Glutamatergic neuron (in vitro differentiated cells): ENCODE measurements around the gene POU2F1. TPM values are rescaled to one million over a fixed set of nuclear protein-coding genes. Genes with fewer than 3 reads are reported as not detected.

Experiments
- DNase-seq: peaks from one replicate; pipeline ENCODE4 v3.0.0; 2022
- H3K27ac Mint-ChIP-seq: one replicate; pipeline ENCODE4 v1.8.0; 2020; ENCODE audit warnings: mild to moderate bottlenecking, mixed read lengths, inconsistent platforms; ENCODE audit not compliant: unreplicated experiment
- H3K27me3 Mint-ChIP-seq: one replicate; pipeline ENCODE4 v1.8.0; 2020; ENCODE audit warnings: mild to moderate bottlenecking, moderate library complexity, mixed read lengths, inconsistent platforms; ENCODE audit not compliant: unreplicated experiment
- H3K36me3 Mint-ChIP-seq: one replicate; pipeline ENCODE4 v1.8.0; 2020; ENCODE audit warnings: mild to moderate bottlenecking, mixed read lengths, inconsistent platforms; ENCODE audit not compliant: unreplicated experiment
- H3K4me1 Mint-ChIP-seq: one replicate; pipeline ENCODE4 v1.8.0; 2020; ENCODE audit warnings: mild to moderate bottlenecking, low read depth, mixed read lengths, inconsistent platforms; ENCODE audit not compliant: unreplicated experiment
- H3K4me3 Mint-ChIP-seq: one replicate; pipeline ENCODE4 v1.8.0; 2020; ENCODE audit warnings: mild to moderate bottlenecking, mixed read lengths, inconsistent platforms; ENCODE audit not compliant: unreplicated experiment
- H3K9me3 Mint-ChIP-seq: one replicate; pipeline ENCODE4 v1.8.0; 2020; ENCODE audit warnings: mild to moderate bottlenecking, moderate library complexity, mixed read lengths, inconsistent platforms; ENCODE audit not compliant: unreplicated experiment
- total RNA-seq: library from RNA; stranded (reverse); fragmentation: NEBNext Ultra II Directional; extraction: Animal tissue kit (Norgen Biotek cat#: 25700); gene quantifications from one replicate; pipeline ENCODE4 v1.2.1, GENCODE V29; 2021; ENCODE audit not compliant: unreplicated experiment
- TF ChIP-seq, protein P1 (sequence below): fragments of 200-600 bp; sonication (generic); IDR thresholded peaks from one replicate; pipeline ENCODE4 v1.5.0; 2021; ENCODE audit not compliant: partially characterized antibody, unreplicated experiment

Gene POU2F1
- total RNA-seq, 1 donor from 2014 or later, result 37.7 TPM

GRCh38 chr1:167248707-167249642 lies 28.3 kb downstream of the POU2F1 start:
- Mint-ChIP-seq H3K9me3 (no peaks in the 10 kb centered on the region), H3K27ac (no peak overlapping the region), H3K27me3 (no peaks in the 10 kb centered on the region), H3K4me3 (no peak overlapping the region), H3K4me1 (no peaks in the 10 kb centered on the region), H3K36me3 (no peaks in the 10 kb centered on the region)
- no peak for DNase-seq
- TF ChIP-seq, protein P1, sequence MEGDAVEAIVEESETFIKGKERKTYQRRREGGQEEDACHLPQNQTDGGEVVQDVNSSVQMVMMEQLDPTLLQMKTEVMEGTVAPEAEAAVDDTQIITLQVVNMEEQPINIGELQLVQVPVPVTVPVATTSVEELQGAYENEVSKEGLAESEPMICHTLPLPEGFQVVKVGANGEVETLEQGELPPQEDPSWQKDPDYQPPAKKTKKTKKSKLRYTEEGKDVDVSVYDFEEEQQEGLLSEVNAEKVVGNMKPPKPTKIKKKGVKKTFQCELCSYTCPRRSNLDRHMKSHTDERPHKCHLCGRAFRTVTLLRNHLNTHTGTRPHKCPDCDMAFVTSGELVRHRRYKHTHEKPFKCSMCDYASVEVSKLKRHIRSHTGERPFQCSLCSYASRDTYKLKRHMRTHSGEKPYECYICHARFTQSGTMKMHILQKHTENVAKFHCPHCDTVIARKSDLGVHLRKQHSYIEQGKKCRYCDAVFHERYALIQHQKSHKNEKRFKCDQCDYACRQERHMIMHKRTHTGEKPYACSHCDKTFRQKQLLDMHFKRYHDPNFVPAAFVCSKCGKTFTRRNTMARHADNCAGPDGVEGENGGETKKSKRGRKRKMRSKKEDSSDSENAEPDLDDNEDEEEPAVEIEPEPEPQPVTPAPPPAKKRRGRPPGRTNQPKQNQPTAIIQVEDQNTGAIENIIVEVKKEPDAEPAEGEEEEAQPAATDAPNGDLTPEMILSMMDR, result no peak

GRCh38 chr1:167249702-167250101 lies 29.0 kb downstream of the POU2F1 start:
- no peak overlapping the region for H3K4me3 Mint-ChIP-seq
- no peaks in the 10 kb centered on the region for H3K9me3 Mint-ChIP-seq
- no peak overlapping the region for H3K27ac Mint-ChIP-seq
- no peaks in the 10 kb centered on the region for H3K36me3 Mint-ChIP-seq
- H3K27me3 Mint-ChIP-seq, result no peaks in the 10 kb centered on the region
- no peak for DNase-seq
- TF ChIP-seq, protein P1, result no peak
- H3K4me1 Mint-ChIP-seq, result no peaks in the 10 kb centered on the region

- no peak for DNase-seq
- Mint-ChIP-seq H3K27me3 (no peaks in the 10 kb centered on the region), H3K4me3 (no peak overlapping the region), H3K4me1 (no peaks in the 10 kb centered on the region), H3K27ac (no peak overlapping the region), H3K36me3 (no peaks in the 10 kb centered on the region), H3K9me3 (no peaks in the 10 kb centered on the region)
- TF ChIP-seq, protein P1, result no peak
Measured at GRCh38 chr1:167250482-167250881, 29.8 kb downstream of the POU2F1 start.

- no peaks in the 10 kb centered on the region for H3K36me3 Mint-ChIP-seq
- no peaks in the 10 kb centered on the region for H3K27me3 Mint-ChIP-seq
- no peak overlapping the region for H3K27ac Mint-ChIP-seq
- TF ChIP-seq, protein P1, result no peak
- H3K4me1 Mint-ChIP-seq, result no peaks in the 10 kb centered on the region
- H3K9me3 Mint-ChIP-seq, result no peaks in the 10 kb centered on the region
- no peak overlapping the region for H3K4me3 Mint-ChIP-seq
- no peak for DNase-seq
Measured at GRCh38 chr1:167251472-167251871, 30.8 kb downstream of the POU2F1 start.

GRCh38 chr1:167252986-167253385 lies 32.3 kb downstream of the POU2F1 start:
- TF ChIP-seq, protein P1, result no peak
- H3K9me3 Mint-ChIP-seq, result no peaks in the 10 kb centered on the region
- DNase-seq, result no peak
- H3K4me3 Mint-ChIP-seq, result no peak overlapping the region
- H3K36me3 Mint-ChIP-seq, result no peaks in the 10 kb centered on the region
- H3K27ac Mint-ChIP-seq, result no peak overlapping the region
- no peaks in the 10 kb centered on the region for H3K4me1 Mint-ChIP-seq
- no peaks in the 10 kb centered on the region for H3K27me3 Mint-ChIP-seq
